Measurements from ENCODE around the gene DSN1.

- TF ChIP-seq CTCF (IDR thresholded peaks at IDR 0.05) (no peak), POLR2A (IDR thresholded peaks at IDR 0.05) (no peak)
Measured at GRCh38 chr20:36777167-36777566, 3.6 kb upstream of the DSN1 start.

Measured in vagina (tissue), 2 donors.